K562 (cell line): ENCODE results near the gene EPHB1. TPM values are rescaled to one million over a fixed set of nuclear protein-coding genes. Genes with fewer than 3 reads are reported as not detected.

Experiments
- ATAC-seq: fragments of 200-7000 bp; cut with Tn5 transposase; 3 replicates; pipeline ENCODE4 v1.9.1; 2020; ENCODE audit warnings: moderate library complexity
- BruUV-seq: library from RNA; stranded (reverse); fragments of 400-500 nt; replicated peaks from 2 replicates; lab custom pipeline; 2021; lab: Mats Ljungman, UMichigan
- CTCF ChIA-PET: fragments of 300-600 bp; formaldehyde crosslinking; extraction: SDS; loops from one replicate; lab custom pipeline; 2021; ENCODE audit warnings: low intra/inter-chr PET ratio; lab: Yijun Ruan, JAX
- POLR2A ChIA-PET: fragments of 300-600, 350-650 bp; sonication (Branson Sonifier 250); formaldehyde crosslinking; extraction: SDS; loops from one replicate; lab custom pipeline; 2021; ENCODE audit warnings: antibody characterized with exemption, inconsistent platforms; lab: Yijun Ruan, JAX
- DNase-seq, 4 experiments: peaks; one replicate each; pipeline versions ENCODE4 v3.0.0 to v3.0.0-alpha.2; 2011 to 2018; ENCODE audit warnings: low spot score in 3 of 4, mixed read lengths in 3 of 4; ENCODE audit errors: extremely low read depth in 1 of 4
- FAIRE-seq: peaks from 2 replicates; lab custom pipeline; 2011; peaks lifted over from hg19 to GRCh38; lab: Jason Lieb, UNC
- H2AFZ ChIP-seq: 2 replicates; pipeline ENCODE4 v1.6.0; 2011; ENCODE audit warnings: low read depth, low read length, control low read depth, inconsistent platforms
- H3K27ac ChIP-seq: fragments of 200-600 bp; 3 replicates; pipeline ENCODE4 v1.8.0; 2011; ENCODE audit warnings: low read depth, mild to moderate bottlenecking, control low read depth, inconsistent platforms, low read length, moderate library complexity, mixed read lengths; ENCODE audit errors: extremely low read depth
- H3K27me3 ChIP-seq, 2 experiments: fragments of 300-600 bp in 1 of 2; 2 replicates in 1 of 2; 3 replicates in 1 of 2; pipeline versions ENCODE4 v1.6.0 to v1.8.0; 2011; ENCODE audit warnings: inconsistent platforms in 2 of 2, low read length in 2 of 2, mild to moderate bottlenecking in 1 of 2, mixed read lengths in 1 of 2, moderate library complexity in 1 of 2; ENCODE audit not compliant: control insufficient read depth in 2 of 2, insufficient read depth in 2 of 2
- H3K36me3 ChIP-seq: fragments of 300-600 bp; 3 replicates; pipeline ENCODE4 v1.8.0; 2011; ENCODE audit warnings: mild to moderate bottlenecking, low read length, inconsistent platforms; ENCODE audit not compliant: control insufficient read depth, insufficient read depth
- H3K4me1 ChIP-seq, 2 experiments: fragments of 200-600 bp in 1 of 2; replicated peaks in 1 of 2; 2 replicates in 1 of 2; 3 replicates in 1 of 2; pipeline versions ENCODE4 v1.5.1 to v1.8.0; 2011; ENCODE audit warnings: inconsistent platforms in 2 of 2, low read length in 2 of 2, mild to moderate bottlenecking in 1 of 2, mixed read lengths in 1 of 2, moderate library complexity in 1 of 2; ENCODE audit not compliant: control insufficient read depth in 2 of 2, insufficient read depth in 2 of 2
- H3K4me2 ChIP-seq: 2 replicates; pipeline ENCODE4 v1.6.1; 2011; ENCODE audit warnings: low read length, control low read depth, inconsistent platforms, mixed read lengths; ENCODE audit not compliant: insufficient read depth
- H3K4me3 ChIP-seq: fragments of 200-600 bp; sonication (generic), shearing (Covaris generic); 2 replicates; pipeline ENCODE4 v1.5.1; 2016; ENCODE audit warnings: control low read depth, inconsistent platforms
- H3K79me2 ChIP-seq: fragments of 200-600 bp; 3 replicates; pipeline ENCODE4 v1.8.0; 2011; ENCODE audit warnings: low read length, inconsistent platforms; ENCODE audit not compliant: control insufficient read depth, insufficient read depth
- H3K9ac ChIP-seq, 2 experiments: 2 replicates each; pipeline versions ENCODE4 v1.6.0 to v1.6.1; 2011; ENCODE audit warnings: low read depth in 2 of 2, low read length in 2 of 2, control low read depth in 1 of 2, inconsistent platforms in 1 of 2, mild to moderate bottlenecking in 1 of 2, mixed read lengths in 1 of 2; ENCODE audit not compliant: insufficient read depth in 1 of 2
- H3K9me1 ChIP-seq: one replicate; pipeline ENCODE4 v1.6.0; 2011; ENCODE audit warnings: inconsistent platforms, mild to moderate bottlenecking, low read length, moderate library complexity; ENCODE audit not compliant: control insufficient read depth, insufficient read depth
- H3K9me3 ChIP-seq: replicated peaks from 2 replicates; pipeline ENCODE4 v1.5.1; 2011; ENCODE audit warnings: low read depth, low read length, inconsistent platforms; ENCODE audit not compliant: control insufficient read depth, insufficient read depth
- H4K20me1 ChIP-seq: replicated peaks from 2 replicates; pipeline ENCODE4 v1.6.1; 2011; ENCODE audit warnings: low read length, inconsistent platforms, mixed read lengths; ENCODE audit not compliant: control insufficient read depth, insufficient read depth
- ARID2 ChIP-seq: fragments of 450-650 bp; IDR thresholded peaks from 2 replicates; pipeline ENCODE4 v1.6.1; 2017; ENCODE audit warnings: antibody characterized with exemption, mild to moderate bottlenecking
- COPS2 ChIP-seq: fragments of 450-650 bp; conservative IDR thresholded peaks from 2 replicates; pipeline ENCODE4 v1.6.1; 2016; ENCODE audit warnings: mild to moderate bottlenecking, moderate library complexity
- NFRKB ChIP-seq: fragments of 450-650 bp; IDR thresholded peaks from 2 replicates; pipeline ENCODE4 v1.6.1; 2016; ENCODE audit warnings: low read depth
- NKRF ChIP-seq: fragments of 450-650 bp; IDR thresholded peaks from 2 replicates; pipeline ENCODE4 v1.6.1; 2016; ENCODE audit warnings: borderline replicate concordance
- OTX1 ChIP-seq: fragments of 450-650 bp; formaldehyde crosslinking; IDR thresholded peaks from 2 replicates; pipeline ENCODE4 v1.4.0; 2022; ENCODE audit warnings: mild to moderate bottlenecking
- SAFB ChIP-seq: fragments of 200-400 bp; formaldehyde crosslinking; IDR thresholded peaks from 2 replicates; pipeline ENCODE4 v1.6.1; 2017; ENCODE audit warnings: low read depth, low read length, borderline replicate concordance
- SMAD3 ChIP-seq: fragments of 450-650 bp; formaldehyde crosslinking; conservative IDR thresholded peaks from 2 replicates; pipeline ENCODE4 v1.4.0; 2020; ENCODE audit warnings: mild to moderate bottlenecking
- UBTF ChIP-seq, 2 experiments: IDR thresholded peaks; 2 replicates each; pipeline ENCODE4 v1.6.1; 2012; ENCODE audit warnings: improper control_type of control experiment in 2 of 2, low read depth in 2 of 2, low read length in 2 of 2, borderline replicate concordance in 1 of 2
- WGBS: fragments of 100-300 bp; shearing (Covaris generic); methylation state at CpG from one replicate; pipeline ENCODE4 v1.1.6; 2016; ENCODE audit warnings: low coverage, mixed read lengths; ENCODE audit not compliant: insufficient coverage; ENCODE audit errors: missing lambda C conversion rate; 5-methylcytosine and 5-hydroxymethylcytosine counted together
- in situ Hi-C: fragments of 300-500 bp; cut with MboI; formaldehyde crosslinking; loops from 4 replicates; pipeline ENCODE4 v1.15.0; 2018; ENCODE audit warnings: inconsistent platforms, mixed read lengths
- intact Hi-C: fragments of 100-400 bp; cut with micrococcal nuclease; formaldehyde crosslinking; loops from 2 replicates; pipeline ENCODE4 v1.14.2; 2022
- polyA plus RNA-seq, 8 experiments: library from polyadenylated mRNA; depleted of rRNA in 4 of 8; stranded (reverse) in 5 of 8; unstranded in 3 of 8; fragments of >200 nt; fragmentation: Nextera tagmentation in 2 of 8; fragmentation: Illumina TruSeq in 1 of 8; extraction: Ambion mirVana in 2 of 8; extraction: Trizol in 1 of 8; gene quantifications; 2 replicates each; pipeline versions ENCODE4 v1.2.1 to v1.2.3, GENCODE V29; 2011 to 2014; ENCODE audit warnings: inconsistent platforms in 1 of 8, missing spikeins in 1 of 8
- total RNA-seq, 7 experiments: library from RNA; depleted of rRNA in 6 of 7; stranded (reverse); fragments of >200 nt in 6 of 7; fragmentation: Illumina TruSeq in 2 of 7; extraction: Trizol in 2 of 7; gene quantifications; 2 replicates each; pipeline versions ENCODE4 v1.2.1 to v1.2.3, GENCODE V29; 2011 to 2021; ENCODE audit warnings: low replicate concordance in 1 of 7
- TF ChIP-seq, protein P1 (sequence below): fragments of 450-650 bp; conservative IDR thresholded peaks from 2 replicates; pipeline ENCODE4 v1.6.1; 2016; ENCODE audit warnings: missing genetic modification characterization, low read depth, mild to moderate bottlenecking, control low read depth, missing compliant biosample characterization
- TF ChIP-seq, protein P2 (sequence below): fragments of 200-800 bp; sonication (Bioruptor generic); IDR thresholded peaks from 2 replicates; pipeline ENCODE4 v1.6.1; 2016; ENCODE audit warnings: missing genetic modification characterization, missing compliant biosample characterization

The EPHB1 gene
- total and polyA plus RNA-seq, 9 of the 15 experiments (the other 6 are each of a cell fraction or from before 2014, with no cell fraction given) = 0.29 TPM; not detected in 8

DNA sequence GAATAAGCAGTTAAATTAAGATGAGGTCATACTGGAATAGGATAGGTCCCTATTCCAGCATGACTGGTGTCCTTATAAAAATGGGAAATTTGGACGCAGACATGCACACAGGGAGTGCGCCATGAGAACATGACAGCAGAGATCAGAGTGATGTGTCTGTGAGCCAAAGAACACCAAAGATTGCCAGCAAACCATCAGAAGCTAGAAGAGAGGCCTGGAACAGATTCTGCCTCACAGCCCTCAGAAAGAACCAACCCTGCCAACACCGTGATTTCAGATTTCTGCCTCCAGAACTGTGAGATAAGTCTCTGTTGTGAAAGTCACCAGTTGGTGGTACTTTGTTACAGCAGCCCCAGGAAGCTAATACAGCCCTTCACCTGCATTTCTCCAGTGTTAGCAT, 34.7 kb downstream of the EPHB1 start:
- BruUV-seq = no TSS peak
- no peaks in the 10 kb centered on the region for H3K36me3 ChIP-seq
- in situ Hi-C loops (no loop called here), intact Hi-C loops (no loop called here)
- no peak for ATAC-seq
- H2AFZ ChIP-seq = no peak overlapping the region
- H3K4me3 ChIP-seq = no peak overlapping the region
- H3K9me1 ChIP-seq = no peaks in the 10 kb centered on the region
- no peaks in the 10 kb centered on the region for H3K79me2 ChIP-seq
- no peaks in the 10 kb centered on the region for H3K9me3 ChIP-seq
- WGBS = 0% methylated on average over 3 of the region's 3 CpGs
- no peak overlapping the region for H3K27ac ChIP-seq
- DNase-seq = no peak
- H3K4me1 ChIP-seq = no peaks in the 10 kb centered on the region
- no peak overlapping the region for H3K4me2 ChIP-seq
- POLR2A ChIA-PET = no interaction called here
- no peak for FAIRE-seq
- CTCF ChIA-PET = no interaction called here
- H3K9ac ChIP-seq = no peak overlapping the region
- no peaks in the 10 kb centered on the region for H3K27me3 ChIP-seq
- no peaks in the 10 kb centered on the region for H4K20me1 ChIP-seq
- TF ChIP-seq SMAD3 (CRISPR knock-in tag) = no peak
- no peak for TF ChIP-seq SAFB
- TF ChIP-seq OTX1 (CRISPR knock-in tag) = no peak
- TF ChIP-seq, protein P1, sequence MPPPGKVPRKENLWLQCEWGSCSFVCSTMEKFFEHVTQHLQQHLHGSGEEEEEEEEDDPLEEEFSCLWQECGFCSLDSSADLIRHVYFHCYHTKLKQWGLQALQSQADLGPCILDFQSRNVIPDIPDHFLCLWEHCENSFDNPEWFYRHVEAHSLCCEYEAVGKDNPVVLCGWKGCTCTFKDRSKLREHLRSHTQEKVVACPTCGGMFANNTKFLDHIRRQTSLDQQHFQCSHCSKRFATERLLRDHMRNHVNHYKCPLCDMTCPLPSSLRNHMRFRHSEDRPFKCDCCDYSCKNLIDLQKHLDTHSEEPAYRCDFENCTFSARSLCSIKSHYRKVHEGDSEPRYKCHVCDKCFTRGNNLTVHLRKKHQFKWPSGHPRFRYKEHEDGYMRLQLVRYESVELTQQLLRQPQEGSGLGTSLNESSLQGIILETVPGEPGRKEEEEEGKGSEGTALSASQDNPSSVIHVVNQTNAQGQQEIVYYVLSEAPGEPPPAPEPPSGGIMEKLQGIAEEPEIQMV (tag) = no peak
- TF ChIP-seq NFRKB = no peak
- TF ChIP-seq ARID2 = no peak
- no peak for TF ChIP-seq UBTF (IDR thresholded peaks at IDR 0.05; ENCODE audit: borderline replicate concordance in 1 of 2, low read depth in 2 of 2, low read length in 2 of 2)
- TF ChIP-seq, protein P2, sequence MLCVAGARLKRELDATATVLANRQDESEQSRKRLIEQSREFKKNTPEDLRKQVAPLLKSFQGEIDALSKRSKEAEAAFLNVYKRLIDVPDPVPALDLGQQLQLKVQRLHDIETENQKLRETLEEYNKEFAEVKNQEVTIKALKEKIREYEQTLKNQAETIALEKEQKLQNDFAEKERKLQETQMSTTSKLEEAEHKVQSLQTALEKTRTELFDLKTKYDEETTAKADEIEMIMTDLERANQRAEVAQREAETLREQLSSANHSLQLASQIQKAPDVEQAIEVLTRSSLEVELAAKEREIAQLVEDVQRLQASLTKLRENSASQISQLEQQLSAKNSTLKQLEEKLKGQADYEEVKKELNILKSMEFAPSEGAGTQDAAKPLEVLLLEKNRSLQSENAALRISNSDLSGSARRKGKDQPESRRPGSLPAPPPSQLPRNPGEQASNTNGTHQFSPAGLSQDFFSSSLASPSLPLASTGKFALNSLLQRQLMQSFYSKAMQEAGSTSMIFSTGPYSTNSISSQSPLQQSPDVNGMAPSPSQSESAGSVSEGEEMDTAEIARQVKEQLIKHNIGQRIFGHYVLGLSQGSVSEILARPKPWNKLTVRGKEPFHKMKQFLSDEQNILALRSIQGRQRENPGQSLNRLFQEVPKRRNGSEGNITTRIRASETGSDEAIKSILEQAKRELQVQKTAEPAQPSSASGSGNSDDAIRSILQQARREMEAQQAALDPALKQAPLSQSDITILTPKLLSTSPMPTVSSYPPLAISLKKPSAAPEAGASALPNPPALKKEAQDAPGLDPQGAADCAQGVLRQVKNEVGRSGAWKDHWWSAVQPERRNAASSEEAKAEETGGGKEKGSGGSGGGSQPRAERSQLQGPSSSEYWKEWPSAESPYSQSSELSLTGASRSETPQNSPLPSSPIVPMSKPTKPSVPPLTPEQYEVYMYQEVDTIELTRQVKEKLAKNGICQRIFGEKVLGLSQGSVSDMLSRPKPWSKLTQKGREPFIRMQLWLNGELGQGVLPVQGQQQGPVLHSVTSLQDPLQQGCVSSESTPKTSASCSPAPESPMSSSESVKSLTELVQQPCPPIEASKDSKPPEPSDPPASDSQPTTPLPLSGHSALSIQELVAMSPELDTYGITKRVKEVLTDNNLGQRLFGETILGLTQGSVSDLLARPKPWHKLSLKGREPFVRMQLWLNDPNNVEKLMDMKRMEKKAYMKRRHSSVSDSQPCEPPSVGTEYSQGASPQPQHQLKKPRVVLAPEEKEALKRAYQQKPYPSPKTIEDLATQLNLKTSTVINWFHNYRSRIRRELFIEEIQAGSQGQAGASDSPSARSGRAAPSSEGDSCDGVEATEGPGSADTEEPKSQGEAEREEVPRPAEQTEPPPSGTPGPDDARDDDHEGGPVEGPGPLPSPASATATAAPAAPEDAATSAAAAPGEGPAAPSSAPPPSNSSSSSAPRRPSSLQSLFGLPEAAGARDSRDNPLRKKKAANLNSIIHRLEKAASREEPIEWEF = no peak
- TF ChIP-seq NKRF = no peak
- no peak for TF ChIP-seq COPS2
